SK-N-SH treated with all-trans-retinoic acid at 6 μM for 48 hours (cell line): ENCODE measurements around the gene MIOX.

ENCODE experiments used
- ISL1 ChIP-seq: fragments of 250-450 bp; sonication (Bioruptor Pico); IDR thresholded peaks from 2 replicates; pipeline ENCODE4 v2.1.2; 2022; ENCODE audit warnings: mild to moderate bottlenecking, moderate library complexity
- OSR1 ChIP-seq: fragments of 250-450 bp; sonication (Bioruptor Pico); IDR thresholded peaks from 2 replicates; pipeline ENCODE4 v1.8.0; 2022; ENCODE audit warnings: moderate library complexity, mild to moderate bottlenecking, inconsistent platforms
- RARB ChIP-seq: fragments of 250-450 bp; sonication (Bioruptor Pico); IDR thresholded peaks from 2 replicates; pipeline ENCODE4 v1.8.0; 2021; ENCODE audit warnings: mild to moderate bottlenecking, moderate library complexity
- TOX ChIP-seq: fragments of 250-450 bp; sonication (Bioruptor Pico); IDR thresholded peaks from 2 replicates; pipeline ENCODE4 v1.8.0; 2021; ENCODE audit warnings: mild to moderate bottlenecking, moderate library complexity, borderline replicate concordance
- ZFP30 ChIP-seq: fragments of 450-650 bp; formaldehyde crosslinking; IDR thresholded peaks from 2 replicates; pipeline ENCODE4 v1.5.0; 2022; ENCODE audit warnings: mild to moderate bottlenecking, moderate library complexity
- ZNF70 ChIP-seq: fragments of 450-650 bp; formaldehyde crosslinking; IDR thresholded peaks from 2 replicates; pipeline ENCODE4 v1.5.0; 2020; ENCODE audit warnings: mild to moderate bottlenecking, moderate library complexity

GRCh38 chr22:50467341-50467740 is 19.3 kb upstream of the MIOX start:
- no peak for TF ChIP-seq ISL1 (CRISPR knock-in tag)
- no peak for TF ChIP-seq ZNF70
- TF ChIP-seq ZFP30 (CRISPR knock-in tag), result no peak
- no peak for TF ChIP-seq TOX
- no peak for TF ChIP-seq RARB
- TF ChIP-seq OSR1 (CRISPR knock-in tag), result no peak
